MCF 10A (cell line): ENCODE measurements around the gene ARNT2. TPM values are rescaled to one million over a fixed set of nuclear protein-coding genes. Genes with fewer than 3 reads are reported as not detected.

Experiments used
- BruUV-seq: library from RNA; stranded (reverse); fragments of 400-500 nt; replicated peaks from 2 replicates; lab custom pipeline; 2021; lab: Mats Ljungman, UMichigan
- CTCF ChIA-PET: fragments of 300-600 bp; sonication (Branson Sonifier 250); formaldehyde crosslinking; extraction: SDS; loops from one replicate; lab custom pipeline; 2021; ENCODE audit warnings: antibody characterized with exemption, inconsistent platforms; lab: Yijun Ruan, JAX
- POLR2A ChIA-PET: fragments of 300-600, 350-650 bp; sonication (Branson Sonifier 250); formaldehyde crosslinking; extraction: SDS; loops from one replicate; lab custom pipeline; 2020; ENCODE audit warnings: antibody characterized with exemption, inconsistent platforms; lab: Yijun Ruan, JAX
- DNase-seq: peaks from one replicate; pipeline ENCODE4 v3.0.0-alpha.2; 2018; ENCODE audit not compliant: unreplicated experiment
- H3K27ac Mint-ChIP-seq: one replicate; pipeline ENCODE4 v1.8.0; 2022; ENCODE audit warnings: mild to moderate bottlenecking, low read depth, mixed read lengths; ENCODE audit not compliant: unreplicated experiment
- H3K27me3 Mint-ChIP-seq: one replicate; pipeline ENCODE4 v1.8.0; 2022; ENCODE audit warnings: mixed read lengths; ENCODE audit not compliant: insufficient read depth, unreplicated experiment
- H3K36me3 Mint-ChIP-seq: one replicate; pipeline ENCODE4 v1.8.0; 2022; ENCODE audit warnings: mild to moderate bottlenecking, moderate library complexity, mixed read lengths; ENCODE audit not compliant: insufficient read depth, unreplicated experiment
- H3K4me1 Mint-ChIP-seq: one replicate; pipeline ENCODE4 v1.8.0; 2022; ENCODE audit warnings: mixed read lengths; ENCODE audit not compliant: insufficient read depth, unreplicated experiment
- H3K4me3 Mint-ChIP-seq: one replicate; pipeline ENCODE4 v1.8.0; 2022; ENCODE audit warnings: mild to moderate bottlenecking, moderate library complexity, mixed read lengths; ENCODE audit not compliant: unreplicated experiment
- H3K9me3 Mint-ChIP-seq: one replicate; pipeline ENCODE4 v1.8.0; 2022; ENCODE audit warnings: mixed read lengths; ENCODE audit not compliant: unreplicated experiment
- intact Hi-C: fragments of 100-400 bp; cut with micrococcal nuclease; formaldehyde crosslinking; loops from 2 replicates; pipeline ENCODE4 v1.14.1; 2022
- total RNA-seq: library from RNA; stranded (reverse); gene quantifications from 2 replicates; pipeline ENCODE4 v1.2.3, GENCODE V29; 2022
- TF ChIP-seq, protein P1 (sequence below): fragments of 200-600 bp; IDR thresholded peaks from one replicate; pipeline ENCODE4 v1.8.0; 2022; ENCODE audit warnings: antibody characterized with exemption, mild to moderate bottlenecking; ENCODE audit not compliant: unreplicated experiment

Gene ARNT2
- total RNA-seq, 1 experiment from 2014 or later = 1.6 TPM

GRCh38 chr15:80574590-80574989 lies 170.4 kb downstream of the ARNT2 start:
- Mint-ChIP-seq H3K36me3 (no peaks in the 10 kb centered on the region), H3K9me3 (no peaks in the 10 kb centered on the region), H3K4me3 (no peak overlapping the region), H3K4me1 (peaks cover 3% of the 10 kb centered on the region), H3K27me3 (no peaks in the 10 kb centered on the region), H3K27ac (no peak overlapping the region)
- CTCF ChIA-PET = interaction anchor here (0.6 to 1.7 kb wide), 2 partner anchors 123 to 395 kb away, joined by 3 to 5 read pairs; no protein-coding TSS in a partner anchor
- BruUV-seq = no TSS peak
- TF ChIP-seq, protein P1, sequence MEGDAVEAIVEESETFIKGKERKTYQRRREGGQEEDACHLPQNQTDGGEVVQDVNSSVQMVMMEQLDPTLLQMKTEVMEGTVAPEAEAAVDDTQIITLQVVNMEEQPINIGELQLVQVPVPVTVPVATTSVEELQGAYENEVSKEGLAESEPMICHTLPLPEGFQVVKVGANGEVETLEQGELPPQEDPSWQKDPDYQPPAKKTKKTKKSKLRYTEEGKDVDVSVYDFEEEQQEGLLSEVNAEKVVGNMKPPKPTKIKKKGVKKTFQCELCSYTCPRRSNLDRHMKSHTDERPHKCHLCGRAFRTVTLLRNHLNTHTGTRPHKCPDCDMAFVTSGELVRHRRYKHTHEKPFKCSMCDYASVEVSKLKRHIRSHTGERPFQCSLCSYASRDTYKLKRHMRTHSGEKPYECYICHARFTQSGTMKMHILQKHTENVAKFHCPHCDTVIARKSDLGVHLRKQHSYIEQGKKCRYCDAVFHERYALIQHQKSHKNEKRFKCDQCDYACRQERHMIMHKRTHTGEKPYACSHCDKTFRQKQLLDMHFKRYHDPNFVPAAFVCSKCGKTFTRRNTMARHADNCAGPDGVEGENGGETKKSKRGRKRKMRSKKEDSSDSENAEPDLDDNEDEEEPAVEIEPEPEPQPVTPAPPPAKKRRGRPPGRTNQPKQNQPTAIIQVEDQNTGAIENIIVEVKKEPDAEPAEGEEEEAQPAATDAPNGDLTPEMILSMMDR = no peak
- no peak for DNase-seq
- intact Hi-C loops = no loop called here
- POLR2A ChIA-PET = no interaction called here

DNA sequence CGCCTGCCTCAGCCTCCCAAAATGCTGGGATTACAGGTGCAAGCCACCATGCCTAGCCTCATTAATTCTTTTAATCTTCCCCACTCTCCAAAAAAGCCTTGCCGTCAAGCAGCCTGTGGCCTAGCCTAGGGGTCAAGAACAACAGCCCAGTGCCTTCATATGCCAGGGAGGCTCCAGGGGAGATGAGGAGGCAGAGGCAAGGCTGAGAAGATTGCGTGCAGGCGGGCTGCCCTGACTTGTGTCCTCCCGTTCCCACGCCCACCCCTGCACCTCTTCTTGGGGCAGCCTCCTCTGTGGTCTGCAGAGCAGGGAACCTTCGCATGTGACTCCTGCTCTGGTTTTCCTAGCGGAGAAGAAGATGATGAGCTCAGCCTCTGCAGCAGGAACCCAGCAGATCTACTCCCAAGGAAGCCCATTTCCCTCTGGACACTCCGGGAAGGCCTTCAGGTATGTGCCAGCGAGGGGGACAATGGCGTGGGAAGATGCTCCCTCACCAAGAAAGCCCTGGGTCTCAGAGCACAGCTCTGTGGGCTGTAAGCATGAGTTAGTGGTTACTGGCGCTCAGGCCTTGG lies 172.4 kb downstream of the ARNT2 start:
- no peak for DNase-seq
- Mint-ChIP-seq H3K4me1 (peaks cover 23% of the 10 kb centered on the region), H3K36me3 (no peaks in the 10 kb centered on the region), H3K4me3 (no peak overlapping the region), H3K27me3 (no peaks in the 10 kb centered on the region), H3K9me3 (no peaks in the 10 kb centered on the region), H3K27ac (no peak overlapping the region)
- TF ChIP-seq, protein P1 = no peak
- intact Hi-C loops = no loop called here
- BruUV-seq = no TSS peak
- POLR2A ChIA-PET = interaction anchor here (0.5 kb wide), 1 partner anchor 190 kb away, joined by 3 read pairs; no protein-coding TSS in a partner anchor
- CTCF ChIA-PET = interaction anchor here (6.2 kb wide), 1 partner anchor 9 kb away, joined by 79 read pairs; no protein-coding TSS in a partner anchor

DNA sequence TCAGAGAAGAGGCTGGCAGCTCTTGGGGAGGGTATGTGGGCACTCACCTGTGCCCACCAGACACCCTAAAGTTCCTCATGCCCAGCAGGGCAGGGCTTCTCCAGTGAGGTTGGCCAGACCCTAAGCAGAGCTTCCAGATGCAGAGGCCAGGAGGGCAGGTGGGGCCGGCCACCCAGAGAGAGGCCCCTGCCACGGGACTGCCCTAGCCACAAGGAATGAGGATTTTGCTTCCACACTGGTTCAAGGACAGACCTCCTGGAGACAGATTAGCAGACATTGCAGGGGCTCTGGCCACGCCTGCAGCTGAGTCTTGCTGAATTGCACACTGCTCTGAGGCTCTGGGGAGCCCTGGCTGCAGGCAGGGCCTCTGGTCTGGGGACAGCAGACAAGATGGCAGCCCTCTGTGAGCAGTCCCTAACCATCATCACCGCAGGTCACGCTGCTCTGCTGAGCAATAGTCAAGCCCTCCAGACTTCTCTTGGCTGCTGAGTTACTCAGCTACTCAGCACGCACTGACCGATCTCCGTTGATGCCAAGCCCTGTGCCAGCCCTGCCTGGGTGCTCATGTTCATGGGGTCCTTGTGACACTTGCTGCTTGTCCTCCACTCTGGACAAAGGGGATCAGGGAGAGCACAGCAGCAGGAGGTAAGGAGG lies 173.5 kb downstream of the ARNT2 start:
- Mint-ChIP-seq H3K9me3 (no peaks in the 10 kb centered on the region), H3K27ac (no peak overlapping the region), H3K27me3 (no peaks in the 10 kb centered on the region), H3K4me3 (no peak overlapping the region), H3K36me3 (no peaks in the 10 kb centered on the region), H3K4me1 (peaks cover 34% of the 10 kb centered on the region)
- no TSS peak for BruUV-seq
- ChIA-PET CTCF (interaction anchor here (1.0 to 6.2 kb wide), 5 partner anchors 10 to 689 kb away, joined by 3 to 79 read pairs (median 4); partner anchors contain the start of gene CEMIP), POLR2A (no interaction called here)
- intact Hi-C loops = no loop called here
- TF ChIP-seq, protein P1 = no peak
- DNase-seq = no peak

DNA sequence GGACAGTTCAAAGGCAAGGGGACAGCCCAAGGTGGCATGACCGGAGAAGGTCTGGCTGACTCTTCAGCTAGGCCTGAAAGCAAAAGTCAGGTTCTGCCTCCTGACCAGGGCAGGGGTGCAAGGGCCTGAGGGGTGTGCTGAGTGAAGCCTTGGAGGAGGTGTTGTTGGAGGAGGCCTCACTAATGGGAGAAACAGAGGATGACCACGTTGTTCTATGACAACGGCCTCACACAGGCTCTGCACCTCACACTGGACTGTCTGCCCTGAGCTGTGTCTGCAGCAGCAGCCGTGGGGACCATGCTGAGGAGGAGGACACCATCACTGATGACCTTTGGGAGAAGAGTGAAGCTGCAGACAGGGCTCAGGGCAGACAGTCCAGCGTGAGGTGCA lies 174.0 kb downstream of the ARNT2 start:
- no TSS peak for BruUV-seq
- Mint-ChIP-seq H3K4me1 (peaks cover 35% of the 10 kb centered on the region), H3K9me3 (no peaks in the 10 kb centered on the region), H3K36me3 (no peaks in the 10 kb centered on the region), H3K27ac (peak overlapping the region; percentile 72), H3K4me3 (no peak overlapping the region), H3K27me3 (no peaks in the 10 kb centered on the region)
- ChIA-PET POLR2A (interaction anchor here (0.6 kb wide), 1 partner anchor 12 kb away, joined by 3 read pairs; no protein-coding TSS in a partner anchor), CTCF (interaction anchor here (1.0 to 6.2 kb wide), 4 partner anchors 11 to 688 kb away, joined by 3 to 79 read pairs (median 6); partner anchors contain the start of gene CEMIP)
- intact Hi-C loops = no loop called here
- no peak for DNase-seq
- TF ChIP-seq, protein P1 = no peak
